Activated CD4-positive, CD25-positive, alpha-beta regulatory T cell treated with anti-CD3 and anti-CD28 coated beads, Interleukin-2, amount 50 U/mL, for 16 hours (primary cell): ENCODE data around the gene FHL2.

Source experiments
- DNase-seq: peaks from one replicate; pipeline ENCODE4 v3.0.0-alpha.2; 2020; ENCODE audit warnings: low read depth, low spot score

The FHL2 gene

DNA sequence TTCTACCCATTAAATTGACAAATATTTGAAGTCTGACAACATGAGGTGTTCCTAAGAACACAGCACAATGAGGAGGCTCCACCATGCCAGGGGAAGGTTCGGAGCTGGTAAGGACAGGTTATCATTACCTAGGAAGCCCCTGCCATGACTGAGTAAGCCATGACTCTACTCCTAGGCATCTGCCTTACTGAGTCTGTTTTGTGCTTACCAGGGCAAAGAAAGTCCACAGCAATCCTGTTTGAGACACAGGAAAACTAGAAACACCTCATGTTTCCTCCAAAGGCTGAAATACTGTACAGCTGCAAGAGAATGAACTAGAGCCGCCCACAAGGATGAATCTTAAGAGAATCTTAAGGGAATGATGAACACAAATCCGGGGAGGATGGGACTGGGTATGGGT lies 80.9 kb downstream of the FHL2 start:
- no peak for DNase-seq

DNA sequence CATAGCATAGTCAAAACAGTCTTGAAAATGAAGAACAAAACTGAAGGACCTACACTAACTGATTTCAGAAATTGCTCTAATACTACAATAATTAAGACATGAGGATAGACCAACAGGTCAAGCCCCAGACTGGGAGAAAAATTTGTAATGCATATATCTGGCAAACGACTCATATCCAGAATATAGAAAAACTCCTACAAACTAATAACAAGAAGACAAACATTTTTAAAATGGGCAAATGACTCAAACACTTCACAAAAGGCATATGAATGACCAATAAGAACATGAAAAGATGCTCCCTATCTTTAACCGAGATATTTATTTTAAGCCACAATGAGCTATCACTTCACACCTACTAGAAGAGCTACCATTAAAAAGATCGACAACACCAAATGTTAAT lies 83.5 kb downstream of the FHL2 start:
- DNase-seq, result no peak

DNA sequence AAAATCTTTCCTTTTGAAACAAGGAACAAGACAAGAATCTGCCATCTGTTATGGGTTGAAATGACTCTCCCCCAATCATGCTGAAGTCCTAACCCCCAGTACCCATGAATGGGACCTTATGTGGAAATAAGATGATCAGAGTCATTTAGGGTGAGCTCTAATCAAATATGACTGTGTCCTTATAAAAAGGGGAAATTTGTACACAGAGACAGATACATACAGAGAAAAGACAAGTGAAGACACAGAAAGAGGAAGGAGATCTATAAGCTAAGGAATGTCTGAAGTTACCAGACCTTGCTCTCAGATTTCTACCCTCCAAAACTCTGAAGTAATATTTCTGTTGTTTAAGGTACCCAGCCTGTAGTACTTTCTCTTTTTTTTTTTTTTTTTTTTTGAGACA lies 85.0 kb downstream of the FHL2 start:
- DNase-seq, result no peak
